ENCODE data around the gene GOLGA1.

- TF ChIP-seq CTCF (optimal IDR thresholded peaks at IDR 0.05 in 1 of 3, IDR thresholded peaks at IDR 0.05 in 1 of 3, conservative IDR thresholded peaks at IDR 0.05 in 1 of 3; ENCODE audit: extremely low read depth in 1 of 3, insufficient read depth in 2 of 3, low read length in 3 of 3) (no peak), EZH2 (IDR thresholded peaks at IDR 0.05; ENCODE audit: low read length) (no peak)
These were observed 53.9 kb downstream of the GOLGA1 start for GRCh38 chr9:124886866-124887492.
